ENCODE measurements around the gene ST3GAL3.
"Not testable (repeated sequence)": the region's sequence is repeated elsewhere in the genome, so short reads cannot be mapped to it uniquely, and the experiment has no call there.

The ST3GAL3 gene

DNA sequence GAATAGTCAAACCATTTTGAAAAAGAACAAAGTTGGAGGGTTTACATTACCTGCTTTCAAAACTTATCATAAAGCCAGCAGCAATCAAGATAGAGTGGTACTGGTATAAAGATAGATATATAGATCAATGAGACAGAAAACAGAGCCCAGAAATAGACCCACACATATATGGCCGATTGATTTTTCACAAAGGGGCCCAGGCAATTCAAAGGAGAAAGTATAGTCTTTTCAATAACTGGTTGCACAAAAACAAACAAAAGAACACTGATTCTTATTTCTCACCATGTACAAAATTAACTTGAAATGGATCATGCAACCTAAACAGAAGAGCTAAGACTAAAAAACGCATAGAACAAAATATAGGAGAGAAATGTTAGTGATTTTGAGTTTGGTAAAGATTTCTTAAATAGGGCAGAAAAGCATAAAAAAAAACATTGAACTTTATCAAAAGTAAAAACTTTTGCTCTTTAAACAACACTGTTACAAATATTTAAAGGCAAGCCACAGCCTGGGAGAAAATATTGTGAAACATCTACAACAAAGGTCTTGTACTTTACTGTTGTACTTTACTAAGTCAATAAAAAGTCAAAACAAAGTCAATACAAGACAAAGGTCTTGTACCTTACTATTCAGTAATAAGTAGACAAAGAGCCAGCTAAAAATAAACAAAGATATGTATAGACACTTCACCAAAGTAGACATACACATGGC, 50.2 kb downstream of the ST3GAL3 start:
- DNase-seq = no peak

DNA sequence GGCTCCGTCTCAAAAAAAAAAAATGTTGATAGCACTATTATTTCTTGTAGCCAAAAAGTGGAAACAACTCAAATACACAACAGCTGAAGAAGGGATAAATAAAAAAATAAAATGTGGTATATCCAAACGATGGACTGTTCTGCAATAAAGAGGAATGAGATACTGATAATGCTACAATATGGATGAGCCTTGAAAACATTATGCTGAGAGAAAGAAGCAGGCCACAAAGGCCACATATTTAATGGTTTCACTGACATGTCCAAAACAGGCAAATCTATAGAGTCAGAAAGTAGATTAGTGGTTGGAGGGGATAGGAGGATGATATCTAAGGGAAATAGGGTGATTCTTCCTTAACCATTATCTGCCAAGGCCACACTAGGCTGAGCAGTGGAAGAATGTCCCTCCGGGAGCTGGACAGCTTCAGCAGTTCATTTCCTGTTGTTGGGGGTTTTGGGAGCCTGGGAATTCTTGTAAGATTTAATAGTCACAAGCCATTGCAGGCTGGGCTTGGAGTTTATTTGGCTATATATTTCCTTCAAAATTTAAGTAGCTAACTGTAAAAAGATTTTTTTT, 53.5 kb downstream of the ST3GAL3 start:
- no peak for DNase-seq

DNA sequence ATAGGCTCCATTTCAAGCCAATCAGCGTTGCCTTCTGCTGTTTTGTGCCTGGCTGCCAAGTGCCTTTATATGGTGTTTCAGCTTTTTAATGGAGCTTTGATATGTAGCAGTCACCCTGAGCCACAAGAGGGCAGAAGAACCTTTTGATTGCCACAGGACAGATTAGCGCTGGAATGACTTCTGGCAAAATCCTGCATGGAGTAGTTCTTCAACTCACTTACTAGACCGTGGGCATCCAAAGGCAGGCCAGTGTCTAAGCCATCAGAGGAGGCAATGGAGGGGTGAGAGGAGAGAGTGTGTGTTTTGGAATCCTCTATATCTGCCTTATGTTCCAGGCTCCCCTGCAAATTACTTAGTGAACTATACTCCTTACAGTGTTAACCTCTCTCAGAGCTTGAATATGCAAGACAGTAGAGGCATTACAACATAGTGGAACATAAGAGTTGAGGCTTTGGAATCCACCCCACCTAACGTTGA, 56.2 kb downstream of the ST3GAL3 start:
- peak; percentile 77 to 86 (median 80) for DNase-seq

DNA sequence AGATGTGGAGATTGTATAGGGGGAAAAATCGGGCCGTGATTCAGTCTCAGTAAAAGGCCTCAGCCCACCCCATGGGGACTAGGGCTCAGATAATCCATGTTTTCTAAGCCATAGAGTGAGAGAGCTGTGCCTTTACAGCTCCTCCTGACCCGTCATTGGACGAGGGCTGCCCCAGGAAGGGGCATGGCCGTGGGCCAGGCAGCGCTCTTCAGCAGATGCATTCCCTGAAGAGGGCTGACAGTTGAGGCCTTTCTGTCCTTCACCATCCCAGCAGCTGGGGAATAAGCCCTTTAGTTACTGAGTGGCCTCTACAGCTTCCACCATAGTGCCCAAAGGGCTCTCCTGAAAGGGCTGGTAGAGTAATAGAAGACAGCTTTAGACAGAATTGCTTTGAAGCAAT, 57.2 kb downstream of the ST3GAL3 start:
- no peak for DNase-seq

DNA sequence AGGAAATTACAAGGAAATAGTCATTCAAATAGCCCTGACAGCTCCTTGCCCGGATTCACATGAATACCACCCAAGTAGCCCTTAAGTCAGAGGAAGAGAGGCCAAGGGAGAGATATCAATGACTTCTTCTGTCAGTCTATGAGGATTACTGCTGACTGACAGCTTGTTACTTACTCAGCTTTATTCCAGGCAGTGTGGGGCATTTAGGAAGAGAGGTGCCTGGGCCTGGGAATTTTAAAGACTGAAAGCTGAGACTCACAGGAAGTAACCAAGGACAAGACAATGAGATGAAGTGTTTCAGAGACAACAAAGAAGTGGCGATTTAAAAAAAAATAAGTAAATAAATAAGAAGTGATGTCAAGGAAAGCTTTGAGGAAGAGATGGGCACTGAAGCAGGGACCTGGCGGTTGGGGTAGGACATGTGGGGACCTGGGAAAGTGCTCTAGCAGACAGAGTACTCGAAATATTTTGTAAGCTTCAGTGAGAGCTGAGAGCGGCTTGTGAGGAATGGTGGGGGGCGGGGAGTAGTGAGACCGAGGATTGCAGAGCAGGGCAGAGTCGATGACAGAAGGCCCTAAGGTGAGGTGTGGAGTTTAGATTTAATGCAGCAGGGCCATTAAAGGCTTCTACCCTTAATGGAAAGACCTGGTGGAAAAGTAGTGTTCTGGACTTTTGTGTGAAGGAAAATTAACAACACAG, 58.9 kb downstream of the ST3GAL3 start:
- no peak for DNase-seq

DNA sequence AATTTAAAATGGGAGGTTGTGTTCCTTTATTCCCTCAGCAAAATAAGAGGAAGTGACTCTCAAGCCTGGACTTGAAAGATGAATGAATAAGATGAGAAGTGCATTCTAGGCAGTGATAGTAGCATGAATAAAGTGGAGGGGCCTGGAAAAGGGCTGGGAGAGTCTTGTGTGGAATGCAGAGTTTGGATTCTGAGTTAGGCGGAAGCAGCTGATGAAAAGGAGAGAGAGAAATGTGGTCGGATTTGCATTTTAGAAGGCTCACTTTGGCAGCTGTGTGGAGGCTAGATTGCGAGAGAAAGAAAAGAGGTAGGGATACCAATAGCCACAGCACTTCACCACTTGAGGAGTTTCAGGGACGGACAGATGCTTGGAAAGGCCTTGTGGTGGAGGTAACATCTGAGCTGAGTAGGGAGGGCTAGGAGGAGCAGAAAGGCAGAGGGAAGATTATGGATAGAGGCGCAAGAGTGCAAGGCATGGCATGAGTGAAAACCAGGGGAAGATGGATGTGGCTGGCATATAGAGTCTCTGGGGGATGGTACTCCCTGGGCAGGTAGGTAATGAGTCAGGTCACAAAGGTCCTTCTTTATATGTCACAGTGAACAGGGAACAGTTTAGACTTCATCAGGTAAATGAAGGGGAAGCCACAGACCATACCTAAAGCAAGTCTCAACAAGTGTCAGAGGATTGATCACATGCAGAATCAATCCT, 59.6 kb downstream of the ST3GAL3 start:
- peak in 1 of 4 experiments; percentile 23 for DNase-seq

DNA sequence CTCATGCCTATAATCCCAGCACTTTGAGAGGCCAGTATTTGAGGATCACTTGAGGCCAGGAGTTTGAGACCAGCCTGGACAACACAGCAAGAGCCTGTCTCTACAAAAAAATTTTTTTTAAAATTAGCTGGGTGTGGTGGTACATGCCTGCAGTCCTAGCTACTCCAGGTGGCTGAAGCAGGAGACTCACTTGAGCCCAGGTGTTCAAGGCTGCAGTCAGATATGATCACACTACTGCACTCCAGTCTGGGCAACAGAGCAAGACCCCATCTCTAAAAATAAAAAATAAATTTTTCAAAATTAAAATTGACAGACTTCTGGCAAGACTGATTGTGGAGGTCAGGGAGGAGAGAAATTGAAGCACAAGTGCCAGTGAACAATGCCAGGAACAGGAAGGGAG, 60.8 kb downstream of the ST3GAL3 start:
- no peak for DNase-seq

DNA sequence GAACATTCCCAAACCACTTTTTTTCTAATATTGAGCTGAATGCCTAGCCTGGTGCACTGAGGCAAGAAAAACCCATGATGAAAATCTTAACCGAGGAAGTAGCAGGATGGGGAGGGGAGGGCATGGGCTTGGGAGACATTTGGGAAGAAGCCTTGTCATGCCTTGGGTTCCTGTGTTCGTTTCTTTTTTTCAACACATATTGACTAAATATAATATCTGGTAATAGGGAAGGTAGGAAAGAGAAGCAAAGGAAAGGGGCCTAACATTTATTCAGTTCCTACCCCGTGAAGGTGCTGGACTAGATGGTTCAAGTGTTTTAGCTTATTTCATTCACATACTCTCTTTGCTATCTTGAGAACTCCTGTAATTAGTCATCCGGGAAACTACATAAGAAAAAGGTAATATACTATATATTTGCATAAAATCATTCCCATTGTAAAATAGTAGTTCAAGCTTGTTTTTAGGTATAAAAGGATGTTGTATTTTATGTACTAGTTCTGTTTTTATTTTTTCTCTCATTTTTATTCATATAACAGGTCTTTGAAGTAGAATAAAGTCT, 62.1 kb downstream of the ST3GAL3 start:
- no peak for DNase-seq

DNA sequence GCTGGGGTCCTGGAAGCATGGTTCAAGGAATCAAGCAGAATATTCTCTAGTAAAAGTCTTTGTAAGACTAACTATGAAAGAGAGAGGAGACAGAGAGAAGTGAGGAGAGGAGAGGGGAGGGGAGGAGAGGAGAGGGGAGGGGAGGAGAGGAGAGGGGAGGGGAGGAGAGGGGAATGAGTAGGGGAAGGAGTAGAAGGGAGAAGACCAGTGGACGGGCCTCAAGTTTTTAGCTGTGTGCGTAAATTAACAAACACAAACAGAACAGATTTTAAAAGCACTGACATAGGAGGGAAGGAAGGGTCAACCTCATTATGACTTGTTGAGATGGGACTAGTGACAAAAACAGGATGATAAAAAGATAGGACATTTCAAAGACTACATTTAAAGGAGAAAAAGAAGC, 62.8 kb downstream of the ST3GAL3 start:
- no peak for DNase-seq

DNA sequence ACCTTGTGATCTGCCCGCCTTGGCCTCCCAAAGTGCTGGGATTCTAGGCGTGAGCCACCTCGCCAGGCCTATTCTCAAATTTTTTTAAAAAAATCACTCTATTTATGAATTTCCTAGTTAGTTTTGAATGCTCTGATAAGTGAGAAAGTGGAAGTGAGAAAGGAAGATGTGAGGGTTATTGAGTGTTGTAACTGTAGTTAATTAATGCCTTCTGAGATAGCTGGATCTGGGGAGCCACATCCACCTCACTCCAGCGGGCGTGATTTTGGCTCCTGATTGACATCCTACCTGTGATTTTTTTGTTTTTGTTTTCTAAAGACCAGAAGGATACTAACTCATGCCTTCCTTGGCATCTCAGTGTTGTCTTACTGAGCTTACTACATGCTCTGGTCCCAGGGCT, 65.6 kb downstream of the ST3GAL3 start:
- DNase-seq = no peak

DNA sequence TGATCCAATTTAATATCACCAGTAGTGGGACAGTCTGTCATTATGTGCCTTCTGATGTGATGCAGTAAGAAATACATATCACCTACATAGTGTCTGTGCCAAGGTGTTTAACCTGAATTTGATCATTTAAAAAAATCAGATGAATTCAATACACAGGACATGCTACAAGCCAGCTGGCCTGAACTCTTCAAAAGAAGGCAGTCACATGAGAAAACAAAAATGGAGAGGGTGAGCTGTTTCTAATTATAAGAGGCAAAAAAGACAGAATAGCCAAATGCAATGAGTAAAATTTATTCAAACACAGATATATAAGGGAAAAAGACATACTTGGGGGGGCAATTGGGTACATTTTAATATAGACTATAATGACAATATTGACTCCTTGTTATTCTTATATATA, 66.5 kb downstream of the ST3GAL3 start:
- DNase-seq = no peak

DNA sequence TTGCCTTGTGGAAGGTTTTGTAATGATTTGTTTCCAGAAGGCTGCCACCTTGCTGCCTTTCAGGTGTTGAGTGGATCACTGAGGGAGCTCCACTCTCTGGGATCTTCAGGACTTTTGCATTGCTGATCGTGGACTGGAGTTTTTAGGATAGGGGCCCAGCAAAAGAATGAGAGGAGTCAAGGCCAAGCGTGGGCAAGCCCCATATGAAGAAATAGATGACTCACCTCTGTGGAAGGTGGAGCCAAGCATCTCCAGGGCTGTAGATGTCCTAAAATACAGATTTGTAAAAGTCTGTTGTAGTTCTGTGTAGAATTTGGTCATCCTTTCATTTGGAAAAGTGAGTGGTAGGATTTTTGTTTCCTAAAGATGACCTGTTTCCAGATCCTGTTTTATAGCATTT, 67.0 kb downstream of the ST3GAL3 start:
- DNase-seq = peak in 3 of 4 experiments; percentile 46 to 61 (median 50)

DNA sequence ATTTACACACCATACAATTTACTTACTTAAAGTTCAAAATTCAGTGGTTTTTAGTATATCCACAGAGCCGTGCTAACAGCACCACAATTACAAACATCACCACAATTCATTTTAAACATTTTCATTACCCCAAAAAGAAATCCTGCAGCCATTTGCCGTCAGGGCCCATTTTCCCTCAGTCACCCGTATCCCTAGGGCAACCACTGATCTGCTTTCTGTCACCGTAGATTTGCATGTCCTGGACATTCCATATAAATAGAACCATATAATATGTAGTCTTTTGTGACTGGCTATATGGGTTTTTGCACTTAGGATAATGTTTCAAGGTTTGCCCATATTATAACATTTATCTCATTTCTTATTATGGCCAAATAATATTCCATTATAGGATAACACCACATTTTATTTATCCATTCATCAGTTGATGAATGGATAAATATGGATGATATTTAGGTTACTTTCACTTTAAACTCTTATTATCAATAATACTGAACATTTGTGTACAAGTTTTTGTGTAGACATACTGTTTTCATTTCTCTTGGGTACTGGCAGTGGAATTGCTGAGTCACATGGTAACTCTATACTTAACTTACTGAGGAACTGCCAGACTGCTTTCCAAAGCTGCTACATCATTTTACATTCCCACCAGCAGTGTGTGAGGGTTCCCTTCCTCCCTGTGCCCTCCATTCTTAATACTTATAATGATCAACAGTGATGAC, 68.9 kb downstream of the ST3GAL3 start:
- peak in 1 of 4 experiments; percentile 25 for DNase-seq

DNA sequence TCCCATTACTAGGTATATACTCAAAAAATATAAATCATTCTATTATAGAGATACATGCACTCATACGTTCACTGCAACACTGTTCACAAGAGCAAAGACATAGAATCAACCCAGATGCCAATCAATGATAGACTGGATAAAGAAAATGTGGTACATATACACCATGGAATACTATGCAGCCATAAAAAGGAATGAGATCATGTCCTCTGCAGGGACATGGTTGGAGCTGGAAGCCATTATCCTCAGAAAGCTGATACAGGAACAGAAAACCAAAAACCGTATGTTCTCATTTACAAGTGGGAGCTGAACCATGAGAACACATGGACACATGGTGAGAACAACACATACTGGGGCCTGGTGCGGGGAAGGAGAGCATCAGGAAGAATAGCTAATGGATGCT, 70.6 kb downstream of the ST3GAL3 start:
- not testable (repeated sequence) for DNase-seq

DNA sequence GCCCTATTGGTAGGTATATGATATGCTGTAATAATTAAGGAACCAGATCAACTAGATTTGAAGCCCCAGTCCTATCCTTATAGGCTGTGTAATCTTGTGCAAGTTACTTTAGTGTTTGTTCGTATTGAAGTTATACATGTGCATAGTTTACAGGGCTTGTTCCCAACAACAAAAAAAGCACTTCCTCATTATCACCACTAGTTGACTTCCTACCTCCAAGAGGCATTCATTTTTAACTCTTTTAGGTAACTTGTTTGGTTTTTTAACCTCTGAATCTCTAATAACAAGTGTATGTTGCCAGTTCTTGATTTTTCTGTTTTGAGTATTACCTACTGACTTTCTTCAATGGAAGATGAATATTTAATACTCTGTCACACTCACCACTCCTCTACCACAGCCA, 71.9 kb downstream of the ST3GAL3 start:
- peak in 1 of 4 experiments; percentile 31 for DNase-seq

DNA sequence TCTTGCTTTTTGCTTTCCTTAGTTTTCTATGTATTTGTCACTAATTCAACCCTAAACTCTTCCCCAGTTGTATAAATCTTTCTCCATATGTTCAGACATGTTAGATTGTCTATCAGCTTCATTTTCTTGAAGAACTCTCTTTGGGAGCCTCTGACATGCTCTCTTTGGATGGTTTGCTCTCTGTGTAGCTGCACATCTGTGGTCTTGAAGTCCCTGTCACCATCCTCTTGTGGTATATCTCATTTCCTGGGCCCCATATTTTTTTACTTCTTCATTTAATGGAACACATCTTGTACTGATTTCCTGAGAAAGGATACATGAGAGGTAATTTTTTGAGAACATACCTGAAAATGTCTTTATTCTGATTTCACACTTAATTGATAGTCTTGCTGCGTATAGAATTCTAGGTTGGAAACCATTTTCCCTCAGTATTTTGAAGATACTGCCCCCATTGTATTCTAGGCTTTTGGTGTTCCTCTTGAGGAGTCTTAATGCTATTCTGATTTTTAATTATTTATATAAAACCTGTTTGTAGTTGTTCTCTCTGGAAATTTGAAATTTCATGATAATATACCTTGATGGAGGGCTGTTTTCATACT, 72.6 kb downstream of the ST3GAL3 start:
- no peak for DNase-seq

DNA sequence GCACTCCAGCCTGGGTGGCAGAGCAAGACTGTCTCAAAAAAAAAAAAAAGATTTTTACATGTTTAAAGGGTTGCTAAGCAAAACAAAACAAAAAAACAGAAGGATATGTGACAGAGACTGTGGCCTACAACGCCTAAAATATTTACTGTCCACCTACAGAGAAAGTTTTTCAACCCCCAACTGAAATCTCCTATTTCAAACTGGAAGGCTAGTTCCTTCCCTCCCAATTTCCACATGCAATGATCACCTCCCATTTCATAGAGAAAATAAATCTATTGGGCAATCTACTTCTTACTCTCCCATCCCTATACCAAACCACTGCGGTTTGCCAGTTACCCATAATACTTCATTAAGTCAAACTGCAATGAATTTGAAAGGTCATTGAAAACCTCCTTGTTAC, 74.2 kb downstream of the ST3GAL3 start:
- peak in 2 of 4 experiments; percentile 35 to 60 for DNase-seq

DNA sequence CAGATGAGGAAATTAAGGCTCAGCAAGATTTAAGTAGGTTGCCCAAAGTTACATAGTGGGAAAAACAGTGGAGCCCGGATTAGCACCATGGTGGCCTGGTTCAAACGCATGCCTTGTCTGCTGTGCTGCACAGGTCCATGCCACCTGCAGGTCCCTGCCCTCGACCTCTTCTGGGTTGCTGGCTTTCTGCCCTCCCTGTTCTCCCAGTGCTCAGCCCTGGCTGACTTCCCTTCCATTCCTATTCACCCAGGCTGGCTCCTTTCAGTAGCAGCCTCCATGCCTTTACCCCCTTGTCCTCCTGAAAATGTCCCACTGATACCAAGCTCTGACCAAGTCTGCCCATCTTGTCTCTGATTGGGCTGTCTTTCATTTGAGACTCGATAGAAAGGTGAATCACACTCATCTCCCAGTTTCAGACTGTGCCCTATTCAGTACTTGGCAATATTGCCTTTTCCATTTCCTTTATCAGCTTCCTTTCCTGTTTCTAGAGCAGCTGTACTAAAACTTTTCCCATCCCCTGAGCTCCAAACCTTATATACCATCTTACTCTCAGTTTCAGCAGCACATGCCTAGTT, 75.8 kb downstream of the ST3GAL3 start:
- no peak for DNase-seq

DNA sequence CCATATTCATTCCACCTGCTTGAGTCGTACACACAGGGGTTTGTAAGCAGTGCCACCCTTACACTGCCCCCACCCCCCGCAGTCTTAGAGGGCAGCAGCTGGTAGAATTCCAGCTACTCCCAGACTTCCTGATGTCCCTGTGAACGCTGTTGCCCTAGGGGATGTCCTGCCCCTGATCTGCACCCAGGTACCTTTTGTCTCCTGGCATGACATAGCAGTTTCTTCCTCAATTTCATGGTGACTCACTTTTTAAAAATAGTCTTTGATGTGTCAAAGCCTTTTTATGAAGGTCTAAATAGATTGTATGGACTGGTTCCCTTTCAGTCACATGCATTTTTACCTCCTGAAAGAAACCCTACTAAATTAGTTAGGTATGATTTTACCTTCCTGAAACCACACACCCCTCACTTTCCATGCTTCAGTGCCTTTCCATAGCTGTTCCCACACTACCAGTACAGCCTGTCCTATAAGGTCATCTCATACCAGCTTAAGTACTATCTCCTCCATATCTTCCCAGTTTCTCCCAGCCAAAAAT, 76.4 kb downstream of the ST3GAL3 start:
- peak in 3 of 4 experiments; percentile 12 to 67 (median 46) for DNase-seq

DNA sequence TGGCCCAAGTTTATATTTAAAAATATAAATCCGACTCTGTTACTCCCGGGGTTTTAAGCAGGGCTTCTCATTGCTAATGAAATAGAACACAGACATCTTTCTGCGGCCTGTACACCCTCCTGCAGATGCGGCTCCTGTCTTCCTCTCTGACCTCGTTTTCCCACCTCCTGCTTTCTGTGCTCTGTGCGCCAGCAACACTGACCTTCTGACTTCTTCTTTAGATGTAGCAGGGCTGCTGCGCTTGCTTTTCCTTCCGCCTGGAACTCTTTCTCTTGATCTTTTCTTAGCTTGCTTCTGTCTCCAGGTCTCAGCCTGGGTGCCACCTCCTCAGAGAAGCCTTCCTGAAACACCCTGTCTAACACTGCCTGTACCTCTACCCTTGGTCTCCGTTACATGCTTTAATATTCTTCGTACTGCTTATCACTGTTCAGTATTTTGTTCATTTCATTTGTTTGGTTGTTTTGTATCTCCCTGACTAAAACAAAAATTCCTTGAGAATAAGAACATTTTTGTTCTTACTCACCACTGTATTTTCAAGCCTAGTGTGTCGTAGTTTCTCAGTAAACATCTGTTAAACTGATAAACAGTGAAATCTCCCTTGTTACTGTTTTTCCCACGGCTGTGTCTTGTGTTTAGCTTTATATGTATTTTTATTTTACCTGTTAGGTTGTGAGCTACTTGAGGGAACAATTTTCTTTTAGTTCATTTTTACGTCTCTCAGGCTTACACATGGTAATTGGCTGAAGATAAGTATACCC, 79.0 kb downstream of the ST3GAL3 start:
- no peak for DNase-seq
